Endothelial cell of umbilical vein (primary cell): ENCODE measurements around the gene TMEM120B. TPM values are rescaled to one million over a fixed set of nuclear protein-coding genes. Genes with fewer than 3 reads are reported as not detected.

Source experiments
- BruUV-seq: library from RNA; stranded (reverse); fragments of 400-500 nt; replicated peaks from 2 replicates; lab custom pipeline; 2021; lab: Mats Ljungman, UMichigan
- CTCF ChIA-PET: fragments of 300-600, 350-600 bp; sonication (Branson Sonifier 250); formaldehyde crosslinking; loops from one replicate; lab custom pipeline; 2021; ENCODE audit warnings: antibody characterized with exemption, inconsistent platforms; lab: Charles Lee
- POLR2A ChIA-PET: fragments of 300-600, 350-600 bp; sonication (Branson Sonifier 250); formaldehyde crosslinking; loops from one replicate; lab custom pipeline; 2021; ENCODE audit warnings: antibody characterized with exemption, inconsistent platforms; lab: Charles Lee
- DNase-seq: peaks from one replicate; pipeline ENCODE4 v3.0.0-alpha.2; 2011; ENCODE audit warnings: low read depth, low spot score
- FAIRE-seq: peaks from 2 replicates; lab custom pipeline; 2011; peaks lifted over from hg19 to GRCh38; lab: Jason Lieb, UNC
- H2AFZ ChIP-seq: 2 replicates; pipeline ENCODE4 v1.6.0; 2012; ENCODE audit warnings: low read depth, low read length, control low read depth, inconsistent platforms
- H3K27ac ChIP-seq: 2 replicates; pipeline ENCODE4 v1.5.1; 2011; ENCODE audit warnings: low read depth, mild to moderate bottlenecking, control low read depth, low read length, moderate library complexity; ENCODE audit not compliant: insufficient read depth
- H3K27me3 ChIP-seq, 2 experiments: 2 replicates each; pipeline versions ENCODE4 v1.6.0 to v1.6.1; 2011; ENCODE audit warnings: low read length in 2 of 2, mixed read lengths in 1 of 2; ENCODE audit not compliant: control insufficient read depth in 2 of 2, insufficient read depth in 2 of 2
- H3K36me3 ChIP-seq, 2 experiments: 2 replicates in 1 of 2; 3 replicates in 1 of 2; pipeline ENCODE4 v1.5.1; 2011; ENCODE audit warnings: low read length in 2 of 2, mild to moderate bottlenecking in 1 of 2, moderate library complexity in 1 of 2; ENCODE audit not compliant: control insufficient read depth in 2 of 2, insufficient read depth in 2 of 2; ENCODE audit errors: extremely low read depth in 1 of 2
- H3K4me1 ChIP-seq: 3 replicates; pipeline ENCODE4 v1.5.1; 2011; ENCODE audit warnings: mild to moderate bottlenecking, low read length; ENCODE audit not compliant: control insufficient read depth, insufficient read depth; ENCODE audit errors: extremely low read depth
- H3K4me2 ChIP-seq: 2 replicates; pipeline ENCODE4 v1.6.1; 2011; ENCODE audit warnings: low read length, control low read depth, mixed read lengths; ENCODE audit not compliant: insufficient read depth
- H3K4me3 ChIP-seq, 3 experiments: fragments of 200-600 bp in 1 of 3; sonication (generic), shearing (Covaris generic) in 1 of 3; replicated peaks in 1 of 3; 2 replicates each; pipeline ENCODE4 v1.5.1; 2011 to 2016; ENCODE audit warnings: control low read depth in 3 of 3, low read length in 3 of 3, mild to moderate bottlenecking in 2 of 3, inconsistent platforms in 1 of 3, low read depth in 1 of 3, moderate library complexity in 1 of 3; ENCODE audit not compliant: insufficient read depth in 1 of 3
- H3K79me2 ChIP-seq: 2 replicates; pipeline ENCODE4 v1.6.0; 2012; ENCODE audit warnings: low read length, inconsistent platforms; ENCODE audit not compliant: control insufficient read depth, insufficient read depth
- H3K9ac ChIP-seq: replicated peaks from 2 replicates; pipeline ENCODE3; 2011; ENCODE audit warnings: low read length, control low read depth; ENCODE audit not compliant: insufficient read depth; ENCODE audit errors: extremely low read depth
- H3K9me1 ChIP-seq: replicated peaks from 3 replicates; pipeline ENCODE4 v1.6.0; 2011; ENCODE audit warnings: mild to moderate bottlenecking, low read length; ENCODE audit not compliant: control insufficient read depth, insufficient read depth; ENCODE audit errors: extremely low read depth
- H3K9me3 ChIP-seq: replicated peaks from 2 replicates; pipeline ENCODE4 v1.5.1; 2012; ENCODE audit warnings: low read length, inconsistent platforms; ENCODE audit not compliant: control insufficient read depth, insufficient read depth
- H4K20me1 ChIP-seq: replicated peaks from 2 replicates; pipeline ENCODE3; 2011; ENCODE audit warnings: mild to moderate bottlenecking, low read length; ENCODE audit not compliant: control insufficient read depth, insufficient read depth; ENCODE audit errors: extremely low read depth
- EZH2 ChIP-seq: IDR thresholded peaks from 2 replicates; pipeline ENCODE4 v1.6.1; 2012; ENCODE audit warnings: borderline replicate concordance, low read depth, mild to moderate bottlenecking, moderate library complexity, low read length, inconsistent platforms; ENCODE audit not compliant: severe bottlenecking
- FOS ChIP-seq: IDR thresholded peaks from 2 replicates; pipeline ENCODE4 v1.6.1; 2011; ENCODE audit warnings: mild to moderate bottlenecking, low read length, moderate library complexity, borderline replicate concordance; ENCODE audit not compliant: insufficient read depth
- GATA2 ChIP-seq: IDR thresholded peaks from 2 replicates; pipeline ENCODE4 v1.7.0; 2011; ENCODE audit warnings: low read depth, mild to moderate bottlenecking, moderate library complexity, mixed read lengths, low read length; ENCODE audit not compliant: insufficient read length, insufficient read depth
- JUN ChIP-seq: IDR thresholded peaks from 2 replicates; pipeline ENCODE4 v1.6.1; 2011; ENCODE audit warnings: borderline replicate concordance, low read depth; ENCODE audit not compliant: insufficient read length, insufficient read depth
- MYC ChIP-seq: IDR thresholded peaks from one replicate; pipeline ENCODE4 v1.6.1; 2011; ENCODE audit warnings: mild to moderate bottlenecking, low read depth, low read length
- POLR2A ChIP-seq: IDR thresholded peaks from 2 replicates; pipeline ENCODE4 v1.6.1; 2012; ENCODE audit warnings: low read depth, mild to moderate bottlenecking, control low read depth, low read length
- POLR2AphosphoS5 ChIP-seq: IDR thresholded peaks from 2 replicates; pipeline ENCODE4 v1.6.1; 2012; ENCODE audit warnings: low read depth, mild to moderate bottlenecking, control low read depth, low read length, moderate library complexity; ENCODE audit not compliant: insufficient read depth
- dilution Hi-C: fragments of 300-500 bp; cut with MboI; formaldehyde crosslinking; loops from one replicate; pipeline ENCODE4 v1.15.0; 2019; ENCODE audit warnings: low sequenced_read_pairs; ENCODE audit not compliant: extremely low pct_ligation_motif_present
- intact Hi-C: fragments of 100-400 bp; cut with micrococcal nuclease; formaldehyde crosslinking; loops from one replicate; pipeline ENCODE4 v1.10.0; 2022
- polyA plus RNA-seq, 4 experiments: library from polyadenylated mRNA; depleted of rRNA in 3 of 4; stranded (reverse) in 3 of 4; unstranded in 1 of 4; fragments of >200 nt; gene quantifications; 2 replicates each; pipeline versions ENCODE4 v1.2.1 to v1.2.3, GENCODE V29; 2011 to 2012; ENCODE audit warnings: missing spikeins in 1 of 4
- total RNA-seq: library from RNA; stranded (reverse); gene quantifications from 2 replicates; pipeline ENCODE4 v1.2.3, GENCODE V29; 2021

The TMEM120B gene
- total and polyA plus RNA-seq, 2 donors (not counting 3 experiments of a cell fraction or from before 2014, with no cell fraction given), result 10.4 to 12.8 TPM

GRCh38 chr12:121800694-121801594 is 88.4 kb downstream of the TMEM120B start:
- Histone ChIP-seq H3K27ac (peak overlapping the region; percentile 93), H3K36me3 (peaks cover 2 to 10% of the 10 kb centered on the region in 2 experiments), H4K20me1 (no peaks in the 10 kb centered on the region), H3K4me2 (peak overlapping the region; percentile 87), H3K27me3 (no peaks in the 10 kb centered on the region), H2AFZ (no peak overlapping the region), H3K4me3 (peak overlapping the region; percentile 13 to 81 (median 79)), H3K9ac (peak overlapping the region; percentile 98), H3K79me2 (peaks cover 57% of the 10 kb centered on the region), H3K4me1 (peaks cover 37% of the 10 kb centered on the region), H3K9me1 (no peaks in the 10 kb centered on the region), H3K9me3 (no peaks in the 10 kb centered on the region)
- DNase-seq, result peak; percentile 53
- ChIA-PET POLR2A (interaction anchor here (0.6 to 3.3 kb wide), 3 partner anchors 10 to 425 kb away, joined by 3 to 20 read pairs (median 4); no protein-coding TSS in a partner anchor), CTCF (interaction anchor here (1.5 to 12.7 kb wide), 3 partner anchors 7 to 88 kb away, joined by 4 to 774 read pairs (median 7); partner anchors contain the start of genes PSMD9 and SETD1B)
- intact Hi-C loops (no loop called here), dilution Hi-C loops (no loop called here)
- FAIRE-seq, result no peak
- TSS peak; percentile 65 for BruUV-seq
- TF ChIP-seq JUN (no peak), POLR2A (peak; percentile 83), POLR2AphosphoS5 (peak; percentile 79)

GRCh38 chr12:121801595-121802484 is 89.3 kb downstream of the TMEM120B start:
- peak; percentile 80 for DNase-seq
- H3K9me3 ChIP-seq, result no peaks in the 10 kb centered on the region
- H3K4me3 ChIP-seq, result peak overlapping the region; percentile 13 to 81 (median 79)
- dilution Hi-C loops, result no loop called here
- peak overlapping the region; percentile 93 for H3K27ac ChIP-seq
- no peak for FAIRE-seq
- CTCF ChIA-PET, result interaction anchor here (1.5 to 12.8 kb wide), 4 partner anchors 4 to 87 kb away, joined by 4 to 774 read pairs (median 390); partner anchors contain the start of genes PSMD9, RHOF and SETD1B
- POLR2A ChIA-PET, result interaction anchor here (0.5 to 3.3 kb wide), 6 partner anchors 8 to 424 kb away, joined by 3 to 20 read pairs (median 5); partner anchors contain the start of gene RHOF
- peaks cover 0 to 7% of the 10 kb centered on the region in 2 experiments for H3K36me3 ChIP-seq
- H3K27me3 ChIP-seq, result no peaks in the 10 kb centered on the region
- TF ChIP-seq POLR2AphosphoS5, result peak; percentile 12
- TF ChIP-seq JUN, result no peak
- no peak for TF ChIP-seq MYC
- no peak for TF ChIP-seq EZH2
- TF ChIP-seq FOS, result no peak
- no peak for TF ChIP-seq GATA2
- TF ChIP-seq POLR2A, result no peak
- BruUV-seq, result no TSS peak
- H3K9me1 ChIP-seq, result no peaks in the 10 kb centered on the region
- intact Hi-C loops, result no loop called here
- H3K9ac ChIP-seq, result peak overlapping the region; percentile 98
- H4K20me1 ChIP-seq, result no peaks in the 10 kb centered on the region
- H2AFZ ChIP-seq, result no peak overlapping the region
- H3K79me2 ChIP-seq, result peaks cover 59% of the 10 kb centered on the region
- H3K4me1 ChIP-seq, result peaks cover 42% of the 10 kb centered on the region
- peak overlapping the region; percentile 87 for H3K4me2 ChIP-seq
